Measurements from ENCODE around the gene SLX9.
"Not testable (repeated sequence)": the region's sequence is repeated elsewhere in the genome, so short reads cannot be mapped to it uniquely, and the experiment has no call there.

Gene SLX9

DNA sequence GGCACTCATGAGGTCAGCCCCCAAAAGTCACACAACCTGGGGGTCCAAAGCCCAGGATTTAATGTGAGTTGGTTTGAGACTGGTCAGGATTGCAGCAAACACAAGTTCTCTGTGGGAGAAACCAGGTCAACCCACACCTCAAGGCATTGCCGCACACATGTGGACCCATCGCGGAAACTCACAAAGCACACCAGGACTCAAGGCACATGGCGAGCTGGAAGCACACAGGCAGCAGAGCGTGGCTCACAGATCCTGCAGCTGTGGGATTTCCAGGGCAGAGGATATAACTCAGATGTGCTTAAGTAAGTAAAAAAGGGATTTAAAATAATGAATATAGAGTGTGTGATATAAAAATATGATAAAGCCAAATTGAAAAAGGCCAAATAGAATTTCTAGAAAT is 82.9 kb downstream of the SLX9 start:
- no peak for DNase-seq

DNA sequence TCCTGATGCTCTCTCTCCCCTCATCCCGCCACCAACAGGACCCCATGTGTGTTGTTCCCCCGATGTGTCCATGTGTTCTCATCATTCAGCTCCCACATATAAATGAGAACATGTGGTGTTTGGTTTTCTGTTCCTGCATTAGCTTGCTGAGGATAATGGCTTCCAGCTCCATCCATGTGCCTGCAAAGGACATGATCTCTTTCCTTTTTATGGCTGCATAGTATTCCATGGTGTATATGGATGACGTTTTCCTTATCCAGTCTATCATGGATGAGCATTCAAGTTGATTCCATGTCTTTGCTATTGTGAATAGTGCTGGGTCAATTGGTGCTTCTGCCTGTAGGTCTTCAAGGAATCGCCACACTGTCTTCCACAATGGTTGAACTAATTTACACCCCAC is 84.7 kb downstream of the SLX9 start:
- DNase-seq: not testable (repeated sequence)

DNA sequence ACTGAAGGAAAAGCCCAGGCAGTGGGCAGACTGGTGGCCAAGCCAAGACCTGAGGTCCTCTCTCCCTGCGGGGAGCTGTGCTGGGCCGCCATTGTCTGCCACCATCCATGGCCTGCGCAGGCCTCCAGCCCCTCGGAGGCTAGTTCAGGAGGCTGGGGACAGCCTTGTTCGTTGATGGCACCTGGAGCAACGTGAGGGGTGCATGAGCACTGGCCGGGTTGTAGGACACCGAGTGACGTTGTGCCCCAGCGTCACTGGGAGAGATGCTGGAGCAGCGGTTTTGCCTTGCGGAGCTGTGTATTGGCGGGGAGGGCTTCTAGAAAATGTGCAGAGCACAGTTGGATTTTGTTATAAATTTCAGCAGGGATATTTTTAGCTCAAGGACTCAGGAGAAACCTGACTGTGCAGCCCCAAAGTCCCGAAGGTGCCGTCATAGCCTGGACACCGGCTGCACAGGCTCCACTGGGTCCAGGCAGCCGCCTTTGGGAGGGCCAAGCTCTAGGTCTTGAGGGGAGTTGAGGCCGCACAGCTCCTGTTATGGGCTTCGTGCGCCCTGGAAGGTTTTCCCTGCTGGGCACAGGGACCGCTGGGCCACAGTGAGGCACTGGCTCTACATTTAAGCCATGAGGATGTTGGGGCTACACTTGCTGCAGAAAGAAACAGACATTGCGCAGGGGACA is 86.4 kb downstream of the SLX9 start:
- no peak for DNase-seq
